HEK293T (cell line): ENCODE results near the gene NR3C2.

Experiments
- ARNT ChIP-seq: fragments of 450-650 bp; IDR thresholded peaks from 2 replicates; pipeline ENCODE4 v1.6.1; 2017; ENCODE audit warnings: mild to moderate bottlenecking
- BHLHE40 ChIP-seq: fragments of 450-650 bp; IDR thresholded peaks from 2 replicates; pipeline ENCODE4 v1.6.1; 2016; ENCODE audit warnings: mild to moderate bottlenecking, moderate library complexity, borderline replicate concordance
- ELF4 ChIP-seq: fragments of 450-650 bp; IDR thresholded peaks from 2 replicates; pipeline ENCODE4 v1.6.1; 2017; ENCODE audit warnings: antibody characterized with exemption
- FOXA1 ChIP-seq: fragments of 450-650 bp; IDR thresholded peaks from 2 replicates; pipeline ENCODE4 v1.6.1; 2016; ENCODE audit warnings: mild to moderate bottlenecking
- FOXM1 ChIP-seq: fragments of 450-650 bp; IDR thresholded peaks from 2 replicates; pipeline ENCODE4 v1.6.1; 2017; ENCODE audit warnings: mild to moderate bottlenecking, borderline replicate concordance
- HDGF ChIP-seq: fragments of 450-650 bp; IDR thresholded peaks from 2 replicates; pipeline ENCODE4 v1.6.1; 2017; ENCODE audit warnings: antibody characterized with exemption, borderline replicate concordance
- LEF1 ChIP-seq: fragments of 450-650 bp; IDR thresholded peaks from 2 replicates; pipeline ENCODE4 v1.6.1; 2017; ENCODE audit warnings: mild to moderate bottlenecking, borderline replicate concordance
- NFRKB ChIP-seq: fragments of 450-650 bp; IDR thresholded peaks from 2 replicates; pipeline ENCODE4 v1.6.1; 2016; ENCODE audit warnings: mild to moderate bottlenecking, moderate library complexity
- PKNOX1 ChIP-seq: fragments of 450-650 bp; IDR thresholded peaks from 2 replicates; pipeline ENCODE4 v1.6.1; 2016
- SP1 ChIP-seq: fragments of 450-650 bp; IDR thresholded peaks from 2 replicates; pipeline ENCODE4 v1.6.1; 2017
- SUZ12 ChIP-seq: fragments of 450-650 bp; IDR thresholded peaks from 2 replicates; pipeline ENCODE4 v1.6.1; 2016; ENCODE audit warnings: mild to moderate bottlenecking
- TARDBP ChIP-seq: fragments of 450-650 bp; IDR thresholded peaks from 2 replicates; pipeline ENCODE4 v1.6.1; 2016
- ZNF384 ChIP-seq: fragments of 450-650 bp; IDR thresholded peaks from 2 replicates; pipeline ENCODE4 v1.6.1; 2016

- TF ChIP-seq SP1, result no peak
- no peak for TF ChIP-seq BHLHE40
- TF ChIP-seq PKNOX1, result no peak
- TF ChIP-seq LEF1, result no peak
- TF ChIP-seq TARDBP, result no peak
- no peak for TF ChIP-seq FOXA1
- no peak for TF ChIP-seq ARNT
- no peak for TF ChIP-seq ELF4
- no peak for TF ChIP-seq NFRKB
- TF ChIP-seq SUZ12, result no peak
- TF ChIP-seq ZNF384, result no peak
- no peak for TF ChIP-seq FOXM1
- TF ChIP-seq HDGF, result no peak
These were observed 5.7 kb downstream of the NR3C2 start for GRCh38 chr4:148436512-148436911.
